Right lobe of liver (tissue), 6 donors: ENCODE measurements around the gene ITPR2. TPM values are rescaled to one million over a fixed set of nuclear protein-coding genes. Genes with fewer than 3 reads are reported as not detected.

ENCODE experiments used
- ATAC-seq, 4 donors: fragments of 200-7000 bp; cut with Tn5 transposase; one replicate each; pipeline ENCODE4 v1.9.1; 2020; ENCODE audit warnings: mild to moderate bottlenecking in 4 of 4, moderate library complexity in 4 of 4
- DNase-seq, 3 donors: peaks; one replicate each; pipeline ENCODE4 v3.0.0-alpha.2; 2020
- H3K27ac ChIP-seq, 3 donors: fragments of 200-600 bp; one replicate each; pipeline ENCODE4 v1.8.0; 2022
- H3K27me3 ChIP-seq, 2 donors: fragments of 200-600 bp; one replicate each; pipeline ENCODE4 v1.8.0; 2022
- H3K36me3 ChIP-seq, 4 donors: fragments of 200-600 bp; sonication (generic) in 1 of 4; one replicate each; pipeline versions ENCODE4 v1.5.1 to v1.8.0; 2017 to 2022; ENCODE audit warnings: control low read depth in 1 of 4
- H3K4me1 ChIP-seq, 4 donors: fragments of 200-600 bp; sonication (generic) in 1 of 4; one replicate each; pipeline versions ENCODE4 v1.5.1 to v1.8.0; 2017 to 2022; ENCODE audit warnings: control low read depth in 1 of 4
- H3K4me3 ChIP-seq, 3 donors: fragments of 200-600 bp; one replicate each; pipeline ENCODE4 v1.8.0; 2022
- H3K9me3 ChIP-seq, 4 donors: fragments of 200-600 bp; sonication (generic) in 1 of 4; one replicate each; pipeline versions ENCODE4 v1.5.1 to v1.8.0; 2017 to 2022; ENCODE audit warnings: control low read depth in 1 of 4
- CTCF ChIP-seq, 4 donors: fragments of 200-600 bp in 3 of 4; fragments of 450-650 bp in 1 of 4; IDR thresholded peaks; one replicate each; pipeline versions ENCODE4 v1.5.1 to v1.8.0; 2016 to 2022; ENCODE audit warnings: antibody characterized with exemption in 4 of 4, mild to moderate bottlenecking in 2 of 4
- POLR2A ChIP-seq: fragments of 450-650 bp; IDR thresholded peaks from one replicate; pipeline ENCODE4 v1.6.1; 2017; ENCODE audit warnings: antibody characterized with exemption, mild to moderate bottlenecking
- WGBS: methylation state at CpG from one replicate; pipeline ENCODE4 v1.1.6; 2018; ENCODE audit warnings: low coverage, low lambda C conversion rate; ENCODE audit not compliant: insufficient coverage; ENCODE audit errors: missing lambda C conversion rate; 5-methylcytosine and 5-hydroxymethylcytosine counted together
- intact Hi-C, 2 donors: fragments of 100-400 bp; cut with DNase I; formaldehyde crosslinking; loops; one replicate each; pipeline versions ENCODE4 v1.11.2 to v1.14.1; 2022
- total RNA-seq, 6 experiments: library from RNA; depleted of rRNA in 2 of 6; stranded (reverse); fragments of >200 nt in 2 of 6; fragmentation: NEBNext Ultra II Directional in 3 of 6; extraction: Animal tissue kit (Norgen Biotek cat#: 25700) in 3 of 6; gene quantifications; one replicate each; pipeline versions ENCODE4 v1.1.0 to v1.2.4, GENCODE V29; 2016 to 2023
- donor health status: DM: no; HTN: yes; CAD: no.
- donor health status: DM: no; HTN: no; CAD: no.
- donor health status: DM: no; HTN: no; CAD: no.
- donor health status: DM: no; HTN: yes; CAD: no.
- donor health status: DM: no; HTN: yes; CAD: no.

The ITPR2 gene
- total RNA-seq, 6 experiments from 2014 or later, result 39.3 to 114 (median 57.2) TPM

GRCh38 chr12:26668230-26668629 is 164.8 kb downstream of the ITPR2 start:
- 44% methylated on average over 1 of the region's 1 CpG for WGBS
- ATAC-seq (peak; percentile 43 to 91 (median 64)), DNase-seq (no peak)
- no peak overlapping the region for H3K4me3 ChIP-seq
- H3K9me3 ChIP-seq, result no peaks in the 10 kb centered on the region
- no peaks in the 10 kb centered on the region for H3K27me3 ChIP-seq
- H3K4me1 ChIP-seq, result peaks cover 0 to 23% (median 4%) of the 10 kb centered on the region in 4 donors
- intact Hi-C loops, result no loop called here
- TF ChIP-seq CTCF (IDR thresholded peaks at IDR 0.05), result no peak
- no peak for TF ChIP-seq POLR2A
- H3K36me3 ChIP-seq, result peaks cover 0 to 12% (median 0%) of the 10 kb centered on the region in 4 donors
- peak overlapping the region in 1 of 3 donors; percentile 13 for H3K27ac ChIP-seq

GRCh38 chr12:26666286-26666685 is 166.7 kb downstream of the ITPR2 start:
- H3K27ac ChIP-seq, result no peak overlapping the region
- ATAC-seq (no peak), DNase-seq (no peak)
- no peak overlapping the region for H3K4me3 ChIP-seq
- H3K4me1 ChIP-seq, result peaks cover 0 to 23% (median 4%) of the 10 kb centered on the region in 4 donors
- H3K9me3 ChIP-seq, result no peaks in the 10 kb centered on the region
- intact Hi-C loops, result no loop called here
- H3K36me3 ChIP-seq, result peaks cover 0 to 12% (median 3%) of the 10 kb centered on the region in 4 donors
- no peaks in the 10 kb centered on the region for H3K27me3 ChIP-seq
- WGBS, result 94% methylated on average over 5 of the region's 5 CpGs
- TF ChIP-seq CTCF (IDR thresholded peaks at IDR 0.05) (no peak), POLR2A (no peak)

GRCh38 chr12:26661399-26661798 is 171.6 kb downstream of the ITPR2 start:
- Histone ChIP-seq H3K9me3 (no peaks in the 10 kb centered on the region), H3K27ac (no peak overlapping the region), H3K27me3 (no peaks in the 10 kb centered on the region), H3K36me3 (peaks cover 0 to 34% (median 7%) of the 10 kb centered on the region in 4 donors), H3K4me3 (no peak overlapping the region), H3K4me1 (peaks cover 0 to under 1% (median 0%) of the 10 kb centered on the region in 4 donors)
- 100% methylated on average over 1 of the region's 3 CpGs for WGBS
- intact Hi-C loops, result no loop called here
- ATAC-seq (peak in 3 of 4 donors; percentile 19 to 34 (median 31)), DNase-seq (no peak)
- no peak for TF ChIP-seq POLR2A
- TF ChIP-seq CTCF (IDR thresholded peaks at IDR 0.05), result no peak

- intact Hi-C loops, result no loop called here
- DNase-seq (no peak), ATAC-seq (no peak)
- Histone ChIP-seq H3K27ac (no peak overlapping the region), H3K36me3 (peaks cover 0 to 40% (median 7%) of the 10 kb centered on the region in 4 donors), H3K27me3 (no peaks in the 10 kb centered on the region), H3K4me1 (no peaks in the 10 kb centered on the region), H3K9me3 (no peaks in the 10 kb centered on the region), H3K4me3 (no peak overlapping the region)
- 50% methylated on average over 2 of the region's 2 CpGs for WGBS
- TF ChIP-seq POLR2A, result no peak
- TF ChIP-seq CTCF (IDR thresholded peaks at IDR 0.05), result no peak
These were observed 173.1 kb downstream of the ITPR2 start for GRCh38 chr12:26659930-26660329.

- peak in 3 of 4 donors; percentile 41 to 67 (median 67) for ATAC-seq
- no peak for DNase-seq
These were observed 174.0 kb downstream of the ITPR2 start for GRCh38 chr12:26658991-26659390.

More at GRCh38 chr12:26658991-26659390, 174.0 kb downstream of the ITPR2 start:
- Histone ChIP-seq H3K4me1 (no peaks in the 10 kb centered on the region), H3K9me3 (no peaks in the 10 kb centered on the region), H3K36me3 (peaks cover 0 to 47% (median 8%) of the 10 kb centered on the region in 4 donors), H3K4me3 (no peak overlapping the region), H3K27ac (no peak overlapping the region), H3K27me3 (no peaks in the 10 kb centered on the region)
- TF ChIP-seq CTCF (IDR thresholded peaks at IDR 0.05) (no peak), POLR2A (no peak)
- intact Hi-C loops, result no loop called here
- WGBS, result 53% methylated on average over 4 of the region's 4 CpGs
